Lung microvascular endothelial cell (primary cell): ENCODE measurements around the gene LMOD2. TPM values are rescaled to one million over a fixed set of nuclear protein-coding genes. Genes with fewer than 3 reads are reported as not detected.

Source experiments
- DNase-seq, 2 donors: peaks; one replicate each; pipeline versions ENCODE4 v3.0.0 to v3.0.0-alpha.2; 2010; ENCODE audit warnings: low read depth in 2 of 2
- total RNA-seq: library from RNA; depleted of rRNA; stranded (reverse); fragments of >200 nt; gene quantifications from 2 replicates; pipeline ENCODE4 v1.2.1, GENCODE V29; 2014

Gene LMOD2
- total RNA-seq, 1 donor from 2014 or later, result not detected

DNA sequence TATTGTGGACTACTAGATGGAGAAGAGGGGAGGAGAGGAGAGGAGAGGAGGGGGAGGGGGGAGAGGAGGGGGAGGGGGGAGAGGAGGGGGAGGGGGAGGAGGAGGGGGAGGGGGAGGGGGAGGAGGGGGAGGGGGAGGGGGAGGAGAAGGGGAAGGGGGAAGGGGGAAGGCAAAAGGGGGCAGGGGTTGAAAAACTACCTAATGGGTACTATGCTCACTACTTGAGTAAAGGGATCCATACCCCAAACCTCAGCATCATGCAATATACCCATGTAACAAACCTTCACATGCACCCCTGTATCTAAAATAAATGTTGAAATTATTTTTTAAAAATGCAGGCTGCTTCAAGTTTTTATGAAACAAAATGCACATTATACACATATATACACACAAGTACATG, 15.1 kb upstream of the LMOD2 start:
- DNase-seq, result no peak

- DNase-seq, result no peak
Measured at GRCh38 chr7:123641901-123642300, 13.8 kb upstream of the LMOD2 start.

DNA sequence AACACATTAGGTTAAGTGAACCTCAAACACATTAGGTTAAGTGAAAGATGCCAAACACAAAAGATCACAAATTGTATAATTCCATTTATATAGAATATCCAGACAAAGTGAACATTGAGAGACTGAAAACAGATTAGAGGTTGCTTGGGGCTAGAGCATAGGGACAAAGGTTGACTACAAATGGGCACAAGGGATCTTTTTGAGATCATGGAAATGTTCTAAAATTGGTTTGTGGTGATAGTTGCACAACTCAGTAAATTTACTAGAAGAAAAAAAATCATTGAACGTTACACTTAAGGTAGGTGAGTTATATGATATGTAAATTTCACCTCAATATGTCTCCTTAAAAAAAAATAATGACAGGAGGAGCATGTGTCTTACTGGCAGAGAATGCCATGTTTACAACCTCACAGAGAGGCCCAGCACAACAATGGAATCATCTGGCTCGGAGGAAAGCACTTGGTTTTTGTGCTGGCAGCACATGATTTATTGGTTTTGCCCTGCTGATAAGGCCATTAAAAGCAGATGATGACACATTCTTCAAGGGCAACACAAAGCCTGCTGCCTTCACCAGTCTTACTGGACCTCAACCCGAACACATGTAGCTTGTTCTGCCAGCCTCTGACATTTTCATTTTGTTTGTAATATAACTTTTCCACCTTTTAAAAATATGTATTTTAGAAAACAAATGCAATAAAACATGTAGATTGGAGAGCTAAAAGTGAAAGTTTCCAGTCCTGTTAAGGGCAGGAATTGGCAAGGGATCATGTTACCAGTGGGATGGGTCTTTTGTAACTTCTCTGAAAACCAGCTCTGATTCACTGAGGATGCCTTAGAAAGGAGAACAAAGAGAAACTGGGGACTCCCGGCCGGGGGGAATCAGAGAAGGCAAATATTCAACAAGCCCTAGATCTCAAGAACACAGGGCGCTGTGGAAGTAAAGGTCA, 11.9 kb upstream of the LMOD2 start:
- peak; percentile 88 to 89 for DNase-seq

DNA sequence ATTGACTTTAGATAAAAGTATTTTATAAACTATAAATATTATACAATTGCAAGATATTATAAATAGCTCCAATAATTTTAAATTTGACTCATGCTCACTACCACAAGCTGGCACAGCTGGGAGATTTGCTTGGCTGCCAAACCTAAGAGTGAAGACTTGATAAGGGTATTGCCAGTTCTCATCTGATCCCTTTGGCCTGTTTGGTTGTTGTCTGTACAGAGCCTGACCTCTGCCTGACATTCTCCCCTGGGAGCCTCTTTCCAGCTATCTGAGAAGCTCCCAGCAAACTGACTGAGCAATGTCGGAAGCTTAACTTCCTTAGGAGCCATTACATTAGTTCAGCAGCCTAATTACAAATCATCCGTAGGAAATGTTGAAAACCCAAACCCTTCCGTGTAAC, 10.2 kb upstream of the LMOD2 start:
- no peak for DNase-seq

GRCh38 chr7:123647106-123647730, 8.4 kb upstream of the LMOD2 start:
- no peak for DNase-seq

DNA sequence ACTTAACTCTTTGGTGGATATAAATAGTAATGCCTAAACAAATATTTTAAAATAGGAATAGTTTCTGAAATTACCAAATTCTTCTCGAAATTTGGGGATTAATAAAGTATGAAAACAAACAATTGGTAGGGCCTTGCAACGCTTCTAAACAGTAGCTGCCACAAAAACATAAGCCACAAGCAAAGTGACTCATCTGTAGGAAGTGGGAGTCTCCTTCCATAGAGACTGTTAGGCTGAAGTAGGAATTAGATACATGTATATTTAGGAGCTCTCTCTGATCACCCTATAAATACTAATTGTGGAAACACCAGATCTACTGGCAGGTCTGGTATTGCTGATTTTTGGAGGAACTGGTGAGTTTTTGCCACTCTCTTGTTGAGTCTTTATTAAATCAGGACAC, 5.7 kb upstream of the LMOD2 start:
- DNase-seq, result peak; percentile 35 to 65

- DNase-seq, result no peak
Measured at GRCh38 chr7:123650595-123650994, 5.1 kb upstream of the LMOD2 start.

DNA sequence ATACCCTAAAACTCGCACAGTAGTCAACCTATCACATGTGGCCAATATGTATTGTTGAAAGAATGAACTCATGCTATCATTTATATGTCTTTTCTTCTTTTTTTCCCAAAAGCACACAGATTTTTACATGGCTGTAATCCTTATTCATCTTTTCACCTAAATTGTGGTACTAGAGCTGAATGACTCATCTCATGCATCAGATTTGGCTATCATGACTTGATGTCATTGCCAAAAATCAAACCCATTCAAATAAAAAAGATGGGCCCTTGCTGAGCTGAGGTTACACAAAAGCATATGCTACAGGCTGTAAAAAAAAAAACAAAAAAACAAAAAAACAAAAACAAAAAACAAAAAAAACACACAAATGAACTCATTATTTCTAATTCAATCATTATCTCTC, 3.3 kb upstream of the LMOD2 start:
- DNase-seq, result no peak

GRCh38 chr7:123653162-123653561, 2.5 kb upstream of the LMOD2 start:
- DNase-seq, result no peak

DNA sequence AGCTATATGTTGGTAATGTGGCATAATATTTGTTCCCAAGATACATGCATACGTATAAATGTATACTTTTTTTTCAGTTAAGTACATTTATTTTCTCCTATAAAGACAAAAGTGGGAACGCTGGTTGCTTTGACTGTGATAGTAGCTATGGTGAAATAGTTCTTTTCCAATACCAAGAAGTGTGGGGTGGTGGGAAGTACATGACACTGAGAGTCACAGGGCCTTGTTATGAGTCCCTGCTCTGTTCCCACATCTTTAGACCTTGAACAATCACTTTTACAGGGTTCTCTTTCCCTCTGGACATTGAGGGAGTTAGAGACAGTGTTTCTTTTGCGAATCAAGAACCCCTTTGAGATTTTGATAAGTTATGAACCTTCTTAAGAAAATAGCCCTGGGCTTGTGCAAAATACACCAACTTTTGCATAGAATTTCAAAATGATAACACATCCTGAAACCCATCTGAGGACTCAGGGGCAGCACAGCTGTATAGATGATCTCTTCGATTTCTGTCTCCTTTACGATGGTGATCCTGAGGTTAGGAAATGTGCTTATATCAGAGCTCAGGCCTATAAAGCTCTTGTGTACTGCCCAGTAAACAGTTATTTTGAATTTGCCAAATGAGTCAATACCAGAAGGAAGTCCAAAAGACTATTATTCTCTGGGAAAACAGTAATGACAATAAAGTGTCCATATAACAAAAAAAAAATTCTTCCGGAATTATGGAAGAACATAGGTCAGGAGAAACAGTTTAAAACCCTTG, 1.1 kb downstream of the LMOD2 start:
- DNase-seq, result no peak

DNA sequence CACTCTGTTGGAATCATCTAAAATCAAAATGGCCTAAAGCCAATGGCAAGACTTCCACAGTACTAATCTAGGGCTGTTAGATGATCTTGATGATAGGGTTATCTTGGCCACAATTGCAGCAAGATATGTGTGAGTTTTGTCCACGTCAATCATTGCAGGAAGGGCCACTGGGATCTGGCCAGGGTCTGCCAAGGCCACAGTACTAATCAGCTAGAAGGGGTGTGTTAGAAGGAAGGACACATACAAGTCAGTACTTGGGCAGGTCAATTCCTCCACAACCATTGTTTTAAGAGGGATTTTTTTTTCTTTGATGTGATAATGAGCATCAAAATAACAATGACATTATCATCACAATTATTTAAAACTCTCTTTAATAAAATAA, 1.6 kb downstream of the LMOD2 start:
- DNase-seq, result peak in 1 of 2 donors; percentile 15

- DNase-seq, result no peak
Measured at GRCh38 chr7:123658023-123658422, 2.4 kb downstream of the LMOD2 start.

DNA sequence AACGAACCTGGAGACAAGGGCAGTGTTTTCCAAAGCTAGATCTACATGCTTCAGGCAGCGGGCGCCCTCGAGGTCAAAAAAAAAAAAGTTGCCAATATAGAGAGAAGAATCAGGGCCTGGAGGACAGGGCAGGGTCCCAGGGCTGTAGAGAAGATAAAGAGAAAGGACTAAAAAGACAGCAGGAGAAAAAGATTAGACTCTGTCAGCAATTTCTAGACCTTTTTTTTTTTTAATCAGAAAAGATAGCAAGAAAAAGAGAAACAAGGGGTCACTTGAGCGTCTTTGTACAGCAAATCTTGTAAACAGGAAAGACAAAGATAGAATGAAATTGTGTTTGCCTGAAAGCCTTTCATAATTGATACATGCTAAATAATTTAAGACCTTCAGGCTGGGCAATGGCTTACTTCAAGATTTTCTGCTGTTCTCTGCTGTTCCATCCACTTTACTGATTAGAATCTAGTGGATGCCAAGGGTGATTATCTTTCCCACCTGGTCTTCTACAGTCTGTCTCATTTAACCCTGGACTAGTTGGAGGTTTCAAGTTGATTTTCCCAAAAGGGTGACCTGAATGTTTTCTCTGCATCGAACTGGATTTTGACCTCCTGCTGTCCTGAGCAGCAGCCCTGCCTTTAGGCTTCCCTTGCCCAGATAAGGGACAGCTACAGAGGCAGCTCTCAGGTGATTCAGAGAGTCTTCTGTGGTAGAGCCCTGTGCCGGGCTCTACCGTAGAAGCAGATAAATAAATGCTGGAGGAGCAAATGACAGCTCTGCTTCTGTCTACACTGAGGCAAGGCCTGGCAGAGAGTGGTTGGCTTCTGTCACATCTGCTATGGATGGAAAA, 5.1 kb downstream of the LMOD2 start:
- no peak for DNase-seq

GRCh38 chr7:123661765-123662164, 6.1 kb downstream of the LMOD2 start:
- DNase-seq, result no peak

GRCh38 chr7:123662293-123662692, 6.6 kb downstream of the LMOD2 start:
- DNase-seq, result no peak

DNA sequence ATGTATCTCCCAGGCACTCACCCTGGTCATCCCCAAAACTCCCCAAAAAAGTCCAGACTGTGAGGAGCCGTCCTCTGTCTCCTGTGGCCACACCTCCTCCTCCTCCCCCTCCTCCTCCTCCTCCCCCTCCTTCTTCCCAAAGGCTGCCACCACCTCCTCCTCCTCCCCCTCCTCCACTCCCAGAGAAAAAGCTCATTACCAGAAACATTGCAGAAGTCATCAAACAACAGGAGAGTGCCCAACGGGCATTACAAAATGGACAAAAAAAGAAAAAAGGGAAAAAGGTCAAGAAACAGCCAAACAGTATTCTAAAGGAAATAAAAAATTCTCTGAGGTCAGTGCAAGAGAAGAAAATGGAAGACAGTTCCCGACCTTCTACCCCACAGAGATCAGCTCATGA, 7.1 kb downstream of the LMOD2 start:
- no peak for DNase-seq

DNA sequence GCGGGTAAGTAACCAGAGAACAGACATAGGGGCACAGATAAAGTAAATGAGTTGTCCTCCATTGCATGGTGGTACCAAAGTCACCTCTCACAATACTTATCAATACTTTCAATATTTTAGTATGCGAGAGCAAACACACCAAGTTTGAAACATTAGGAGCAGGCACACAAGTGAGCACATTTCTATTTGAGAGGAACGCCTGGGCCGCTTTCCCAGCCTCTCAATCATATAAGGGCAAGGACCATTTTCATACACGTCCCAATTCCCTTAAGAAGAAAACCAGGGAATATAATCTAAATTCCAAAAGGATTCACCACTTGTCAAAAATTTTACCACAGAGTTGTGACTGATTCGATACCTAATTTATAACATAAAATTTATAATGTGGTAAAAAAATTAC, 7.5 kb downstream of the LMOD2 start:
- no peak for DNase-seq

- no peak for DNase-seq
Measured at GRCh38 chr7:123665157-123665556, 9.5 kb downstream of the LMOD2 start.

DNA sequence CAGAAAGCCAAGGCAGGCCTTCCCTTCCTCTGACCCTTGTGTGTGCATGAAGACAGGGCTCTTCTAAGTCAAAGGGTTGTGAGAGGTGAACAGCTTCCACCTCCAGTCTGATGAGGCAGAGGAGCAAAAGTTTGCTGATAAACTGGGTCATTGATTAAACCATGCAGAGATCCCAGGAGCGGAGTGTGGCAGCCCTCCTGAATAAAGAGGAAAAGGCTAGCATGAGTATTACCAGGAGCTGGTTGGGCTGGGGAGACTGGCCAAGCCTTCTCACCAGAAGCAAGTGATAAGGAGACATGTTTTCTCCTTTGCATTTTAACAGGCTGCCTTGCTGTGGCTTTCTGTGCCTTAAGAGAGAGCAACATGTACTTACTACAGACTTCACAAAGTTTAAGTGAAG, 10.2 kb downstream of the LMOD2 start:
- no peak for DNase-seq

- DNase-seq, result no peak
Measured at GRCh38 chr7:123666492-123666891, 10.8 kb downstream of the LMOD2 start.

DNA sequence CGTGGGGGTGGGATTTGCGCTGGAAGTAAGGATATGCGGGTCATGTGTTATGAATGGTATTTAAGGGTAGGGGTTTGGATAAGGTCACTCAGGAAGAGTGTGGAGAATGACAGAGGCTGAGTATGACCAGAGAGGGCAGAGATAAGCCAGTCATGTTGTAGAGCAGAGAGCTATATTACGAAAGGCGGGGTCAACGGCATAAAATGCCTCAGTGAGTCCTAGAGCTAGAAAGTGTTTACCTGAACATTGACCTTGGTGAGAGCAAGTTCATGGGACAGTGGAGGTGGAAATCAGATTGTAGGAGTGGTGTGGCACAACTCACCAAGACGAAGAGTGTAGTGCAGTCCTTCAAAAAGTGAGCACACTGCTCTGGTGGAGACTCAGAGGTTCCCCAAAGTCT, 13.8 kb downstream of the LMOD2 start:
- DNase-seq, result no peak
